GM19468 (cell line): ENCODE results near the gene SPEN.
"Not testable (repeated sequence)": the region's sequence is repeated elsewhere in the genome, so short reads cannot be mapped to it uniquely, and the experiment has no call there.

Experiments
- ATAC-seq: cut with Tn5 transposase; IDR thresholded peaks from one replicate; pipeline ENCODE4 v1.9.1; 2021; ENCODE audit warnings: mild to moderate bottlenecking, moderate library complexity, moderate number of reproducible peaks; ENCODE audit not compliant: unreplicated experiment; ENCODE audit errors: extremely low read depth

The SPEN gene

DNA sequence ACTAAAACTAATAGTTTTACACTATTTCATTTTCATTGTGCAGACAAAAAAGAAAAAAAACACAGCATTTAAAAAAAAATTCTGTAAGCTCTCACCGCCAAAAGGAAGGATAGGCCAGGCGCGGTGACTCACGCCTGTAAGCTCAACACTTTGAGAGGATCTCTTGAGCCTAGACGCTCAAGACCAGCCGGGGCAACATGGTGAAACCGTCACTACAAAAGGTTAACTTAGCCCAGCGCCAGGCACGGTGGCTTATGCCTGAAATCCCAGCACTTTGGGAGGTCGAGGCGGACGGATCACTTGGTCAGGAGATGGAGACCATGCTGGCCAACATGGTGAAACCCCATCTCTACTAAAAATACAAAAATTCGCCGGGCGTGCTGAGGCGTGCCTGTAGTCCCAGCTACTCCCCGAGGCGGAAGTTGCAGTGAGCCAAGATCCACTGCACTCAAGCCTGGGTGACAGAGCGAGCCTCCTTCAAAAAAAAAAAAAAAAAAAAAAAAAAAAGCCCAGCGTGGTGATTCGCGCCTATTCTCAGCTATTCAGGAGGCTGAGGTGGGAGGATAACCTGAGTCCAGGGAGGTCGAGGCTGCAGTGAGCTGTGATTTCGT, 14.3 kb upstream of the SPEN start:
- no peak for ATAC-seq

GRCh38 chr1:15833842-15834405, 13.6 kb upstream of the SPEN start:
- ATAC-seq: no peak

- ATAC-seq: peak; percentile 17
Measured at GRCh38 chr1:15834406-15835204, 12.9 kb upstream of the SPEN start.

GRCh38 chr1:15835205-15835740, 12.2 kb upstream of the SPEN start:
- ATAC-seq: no peak

DNA sequence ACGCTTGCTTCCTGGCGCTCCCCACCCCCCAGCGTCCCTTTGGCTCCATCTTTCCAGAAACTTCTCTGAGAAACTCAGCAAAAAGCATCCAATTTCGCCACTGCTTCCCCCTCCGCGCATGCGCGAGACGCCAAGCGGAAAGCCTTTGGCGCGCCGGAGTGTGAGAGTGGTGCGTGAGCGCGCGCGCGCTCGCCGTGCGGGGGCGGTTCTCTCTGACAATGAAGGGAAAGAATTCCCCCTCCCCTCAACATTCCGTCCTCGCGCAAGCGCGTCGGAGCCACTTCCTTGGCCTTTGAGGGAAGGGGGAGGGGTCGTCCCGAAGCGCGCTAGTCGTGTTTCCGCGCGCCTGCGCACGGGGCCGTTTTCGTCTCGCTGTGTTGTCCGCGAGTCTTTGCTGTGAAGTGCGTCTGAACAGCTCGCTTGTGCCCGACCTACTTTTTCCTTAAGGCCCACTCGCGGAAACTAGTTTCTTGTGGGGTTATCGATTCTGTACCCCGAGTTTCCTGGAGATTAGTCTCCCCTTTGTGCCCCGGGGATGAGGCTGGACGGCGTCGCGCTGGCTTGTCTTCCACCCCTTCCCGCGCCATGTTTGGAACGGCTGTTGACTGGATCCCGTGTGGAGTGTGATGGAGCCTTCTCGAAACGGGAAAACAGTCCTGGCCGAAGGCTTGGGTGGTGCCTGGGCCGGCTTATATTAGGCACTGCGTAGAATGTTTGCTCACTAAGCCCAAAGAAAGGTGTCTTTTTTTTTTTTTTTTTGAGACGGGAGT, 11.6 kb upstream of the SPEN start:
- peak; percentile 50 for ATAC-seq

- not testable (repeated sequence) for ATAC-seq
Measured at GRCh38 chr1:15836511-15836771, 11.1 kb upstream of the SPEN start.

GRCh38 chr1:15836772-15837669, 10.5 kb upstream of the SPEN start:
- no peak for ATAC-seq

- ATAC-seq: no peak
Measured at GRCh38 chr1:15837931-15838330, 9.6 kb upstream of the SPEN start.

DNA sequence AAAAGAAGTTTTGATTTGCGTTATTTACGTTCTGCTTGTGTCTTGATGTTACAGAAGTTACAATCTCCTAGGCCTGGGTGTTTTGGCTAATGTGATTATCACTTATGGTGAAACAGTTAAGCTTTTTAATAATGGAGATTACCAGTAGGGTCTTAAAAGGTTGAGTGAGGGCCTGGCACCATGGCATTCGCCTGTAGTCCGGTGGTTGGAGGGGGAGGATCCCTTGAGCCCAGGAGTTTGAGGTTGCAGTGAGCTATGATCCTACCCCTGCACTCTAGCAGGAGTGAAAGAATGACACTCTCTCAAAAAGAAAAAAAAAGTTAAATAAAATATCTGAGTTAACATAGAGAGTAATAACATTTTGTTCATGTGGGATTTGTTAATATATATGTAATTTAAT, 8.8 kb upstream of the SPEN start:
- no peak for ATAC-seq

DNA sequence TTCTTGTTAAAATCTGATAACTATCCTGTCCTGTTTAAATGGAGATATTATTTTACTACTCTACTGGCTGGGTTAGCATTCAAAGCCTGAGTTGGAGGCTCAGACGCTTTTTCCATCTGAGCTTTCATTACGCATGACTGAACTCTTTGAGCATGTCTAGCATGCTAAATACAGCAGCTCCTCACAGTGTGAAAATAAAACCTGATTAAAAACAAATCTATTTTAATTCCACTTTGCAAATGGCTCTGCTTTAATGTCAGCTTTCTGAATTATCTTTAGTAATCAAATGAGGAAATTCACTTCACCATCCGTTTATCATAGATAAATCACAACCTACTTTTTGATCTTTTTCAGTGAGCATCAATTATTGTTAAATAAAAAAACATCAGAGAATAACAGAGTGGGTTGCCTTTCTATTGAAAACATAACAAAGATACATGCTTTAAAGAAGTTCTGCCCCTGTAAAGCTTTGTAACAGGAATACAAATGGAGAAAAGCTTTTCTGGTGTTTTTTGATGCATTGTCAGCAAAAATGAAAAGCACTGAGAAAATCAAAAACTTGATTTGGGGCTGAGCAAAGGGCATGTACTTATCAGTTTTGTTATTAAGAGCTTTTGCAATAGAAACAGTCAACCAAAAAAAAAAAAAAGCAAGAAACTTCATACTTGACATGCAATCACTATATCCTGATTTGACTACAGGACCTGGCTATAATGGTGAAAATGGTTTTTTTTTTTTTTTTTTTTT, 3.5 kb upstream of the SPEN start:
- no peak for ATAC-seq

DNA sequence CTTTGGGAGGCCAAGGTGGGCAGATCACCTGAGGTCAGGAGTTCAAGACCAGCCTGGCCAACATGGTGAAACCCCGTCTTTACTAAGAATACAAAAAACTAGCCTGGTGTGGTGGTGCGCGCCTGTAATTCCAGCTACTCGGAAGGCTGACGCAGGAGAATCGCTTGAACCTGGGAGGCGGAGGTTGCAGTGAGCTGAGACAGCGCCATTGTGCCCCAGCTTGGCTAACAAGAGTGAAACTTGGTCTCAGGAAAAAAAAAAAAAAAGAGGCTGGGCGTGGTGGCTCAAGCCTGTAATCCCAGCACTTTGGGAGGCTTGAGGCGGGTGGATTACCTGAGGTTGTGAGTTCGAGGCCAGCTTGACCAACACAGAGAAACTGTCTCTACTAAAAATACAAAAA, 1.5 kb upstream of the SPEN start:
- not testable (repeated sequence) for ATAC-seq

DNA sequence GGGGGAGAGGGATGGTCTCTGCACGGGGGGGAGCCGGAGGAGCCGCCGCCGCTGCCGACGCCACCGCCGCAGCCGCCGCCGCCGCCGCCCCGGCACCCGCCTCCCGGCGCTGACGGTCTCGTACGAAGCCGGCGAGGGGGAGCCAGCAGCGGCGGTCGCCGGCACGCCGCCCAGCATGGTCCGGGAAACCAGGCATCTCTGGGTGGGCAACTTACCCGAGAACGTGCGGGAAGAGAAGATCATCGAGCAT, 311 bp downstream of the SPEN start:
- no peak for ATAC-seq

- no peak for ATAC-seq
Measured at GRCh38 chr1:15848143-15848928, 829 bp downstream of the SPEN start.

GRCh38 chr1:15848929-15849774, 1.6 kb downstream of the SPEN start:
- no peak for ATAC-seq

DNA sequence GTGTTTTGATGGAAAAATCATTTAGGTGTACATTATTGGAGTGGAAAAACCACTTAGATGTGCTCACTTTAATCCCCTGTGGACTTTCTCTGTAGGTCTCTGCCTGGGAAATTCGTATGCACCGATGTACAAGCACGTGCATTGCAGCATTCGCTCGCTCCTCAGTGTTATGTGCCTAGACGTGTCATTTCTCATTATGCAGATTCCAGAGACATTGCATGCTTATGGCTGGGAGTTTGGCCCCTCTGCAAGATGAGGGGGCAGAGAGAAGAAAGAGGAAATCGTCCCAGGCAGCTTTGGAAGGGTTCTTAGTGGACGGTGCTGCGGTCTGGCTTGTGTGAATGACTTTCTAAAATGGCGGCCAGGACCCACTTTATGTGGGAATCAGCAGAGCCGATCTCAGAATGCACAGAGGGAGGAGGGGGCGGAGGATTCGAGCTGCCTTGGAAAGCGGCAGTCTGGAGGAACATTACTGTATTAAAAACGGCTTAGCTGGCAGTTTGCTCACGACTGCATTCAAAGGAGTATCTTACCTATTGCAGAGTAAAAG, 2.3 kb downstream of the SPEN start:
- no peak for ATAC-seq

- ATAC-seq: no peak
Measured at GRCh38 chr1:15850471-15851001, 3.0 kb downstream of the SPEN start.
